SK-N-DZ (cell line): ENCODE data around the gene MUC2. TPM values are rescaled to one million over a fixed set of nuclear protein-coding genes. Genes with fewer than 3 reads are reported as not detected.

Experiments used
- DNase-seq: peaks from one replicate; pipeline ENCODE4 v3.0.0-alpha.2; 2015; ENCODE audit warnings: low spot score
- polyA plus RNA-seq, 2 experiments: library from polyadenylated mRNA; depleted of rRNA; stranded (reverse); fragments of >200 nt; gene quantifications; 2 replicates each; pipeline ENCODE4 v1.2.3, GENCODE V29; 2014

The MUC2 gene
- not detected in 2 replicates for polyA plus RNA-seq (2014; cell fraction: cytosol; rRNA removed)
- not detected in 2 replicates for polyA plus RNA-seq (2014; cell fraction: nucleus; rRNA removed)

GRCh38 chr11:1074244-1075221, at the start of gene MUC2:
TSS of gene MUC2 (plus strand) at chr11:1074874.
- no peak for DNase-seq

DNA sequence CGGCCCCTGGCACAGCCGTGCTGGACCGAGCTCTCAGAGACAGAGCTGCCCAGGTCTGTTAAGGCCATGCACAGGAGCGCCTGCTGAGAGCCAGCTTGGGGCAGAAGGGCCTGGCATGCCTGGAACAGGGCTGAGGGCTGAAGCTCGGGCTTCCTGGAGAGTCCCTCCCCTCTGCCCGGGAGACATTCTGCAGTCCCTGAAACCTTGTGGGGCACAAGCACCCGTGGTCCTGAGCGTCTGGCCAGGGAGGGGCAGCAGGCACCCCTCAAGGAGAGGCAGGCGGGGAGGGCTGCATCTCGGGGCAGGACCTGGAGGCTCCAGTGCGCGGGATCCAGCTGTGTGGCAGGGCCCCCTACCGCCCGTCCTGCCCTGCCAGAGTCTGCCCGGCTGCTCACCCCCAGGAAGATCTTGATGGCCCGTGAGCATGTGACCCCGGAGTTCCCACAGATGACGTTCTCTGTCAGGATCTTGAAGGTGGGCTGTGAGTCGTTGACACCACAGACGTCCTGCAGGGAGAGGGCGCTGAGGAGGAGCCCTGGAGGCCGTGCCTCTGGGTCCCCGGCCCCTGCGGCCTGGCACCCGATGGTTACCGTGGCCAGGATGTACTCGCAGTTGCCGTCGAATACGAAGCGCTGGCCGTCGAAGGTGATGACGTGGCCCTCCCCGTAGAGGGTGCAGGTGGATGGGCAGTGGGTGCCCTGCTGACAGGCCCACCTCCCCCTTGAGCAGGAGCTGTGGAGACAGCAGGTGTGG, 49.1 kb upstream of the MUC2 start:
- no peak for DNase-seq

- no peak for DNase-seq
These were observed 48.6 kb upstream of the MUC2 start for GRCh38 chr11:1026163-1026450.

- no peak for DNase-seq
These were observed 47.8 kb upstream of the MUC2 start for GRCh38 chr11:1026641-1027482.

DNA sequence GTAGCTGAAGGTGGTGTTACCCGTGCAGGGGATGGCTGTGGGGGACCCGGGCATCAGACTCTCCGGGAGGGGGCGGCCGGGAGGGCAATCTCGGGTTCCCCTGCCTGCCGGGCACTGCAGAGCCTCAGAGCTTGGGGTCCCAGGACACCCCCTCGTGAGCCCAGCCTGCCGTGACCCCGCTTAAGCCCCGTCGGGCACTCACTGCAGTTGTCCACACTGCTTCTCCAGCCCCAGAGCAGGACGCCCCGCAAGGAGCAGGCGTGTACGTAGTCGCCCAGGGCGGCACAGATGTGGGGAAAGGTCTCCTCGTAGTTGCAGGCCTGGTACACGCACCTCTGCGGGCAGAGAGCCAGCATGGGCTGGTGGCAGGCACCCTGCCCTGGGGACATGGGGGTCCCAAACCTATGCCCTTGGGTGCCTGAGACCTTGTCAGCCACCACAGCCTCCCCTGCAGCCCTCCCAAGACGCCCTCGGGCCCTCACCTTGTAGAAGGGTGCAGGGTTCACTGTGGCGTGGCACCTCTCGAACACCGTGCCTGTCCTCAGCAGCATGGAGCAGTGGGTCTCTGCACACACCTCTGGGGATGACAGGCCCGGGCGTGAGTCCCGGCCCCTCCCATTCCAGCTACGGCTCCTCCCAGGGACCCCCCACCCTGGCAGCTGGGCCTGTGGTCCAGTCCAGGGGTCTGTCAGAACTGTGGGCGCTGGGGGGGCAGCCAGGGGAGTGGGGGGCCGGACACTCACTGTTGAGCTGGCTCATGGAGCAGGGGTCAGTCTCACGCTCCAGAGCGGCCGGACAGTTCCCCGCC, 47.0 kb upstream of the MUC2 start:
- no peak for DNase-seq

DNA sequence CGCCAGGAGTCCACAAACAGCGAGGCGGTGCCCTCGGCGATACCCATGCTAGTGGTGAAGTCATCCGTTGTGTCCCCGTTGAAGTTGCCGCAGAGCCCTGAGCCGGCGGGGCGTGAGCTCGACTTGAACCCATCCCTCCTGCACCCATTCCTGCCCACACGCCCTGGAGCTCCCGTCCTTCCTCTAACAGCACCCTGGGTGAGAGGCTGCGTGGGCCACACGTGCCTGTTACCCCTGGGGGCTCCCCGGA, 46.5 kb upstream of the MUC2 start:
- DNase-seq: no peak

- DNase-seq: no peak
These were observed 46.1 kb upstream of the MUC2 start for GRCh38 chr11:1028616-1029015.

DNA sequence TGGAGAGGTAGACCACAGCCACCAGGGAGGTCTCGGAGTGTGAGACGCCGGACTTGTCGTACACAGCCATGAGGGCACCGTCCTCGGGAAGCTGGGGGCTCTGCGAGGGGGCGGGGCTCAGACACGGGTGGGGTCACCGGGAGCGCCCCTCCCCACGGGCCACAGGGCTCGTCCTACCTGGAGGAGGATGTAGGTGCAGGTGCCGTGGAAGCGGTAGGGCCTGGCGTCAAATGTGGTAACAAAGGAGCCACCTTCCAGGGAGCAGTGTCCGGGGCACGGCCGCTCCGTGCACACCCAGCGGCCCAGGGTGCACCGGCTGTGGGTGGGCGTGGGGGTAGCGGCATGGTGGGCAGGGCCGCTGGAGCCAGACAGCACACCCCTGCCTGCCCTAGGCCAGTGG, 45.6 kb upstream of the MUC2 start:
- DNase-seq: no peak

- DNase-seq: no peak
These were observed 45.0 kb upstream of the MUC2 start for GRCh38 chr11:1029654-1030053.

- DNase-seq: no peak
These were observed 44.6 kb upstream of the MUC2 start for GRCh38 chr11:1030086-1030485.

GRCh38 chr11:1030556-1030955, 44.1 kb upstream of the MUC2 start:
- DNase-seq: no peak

DNA sequence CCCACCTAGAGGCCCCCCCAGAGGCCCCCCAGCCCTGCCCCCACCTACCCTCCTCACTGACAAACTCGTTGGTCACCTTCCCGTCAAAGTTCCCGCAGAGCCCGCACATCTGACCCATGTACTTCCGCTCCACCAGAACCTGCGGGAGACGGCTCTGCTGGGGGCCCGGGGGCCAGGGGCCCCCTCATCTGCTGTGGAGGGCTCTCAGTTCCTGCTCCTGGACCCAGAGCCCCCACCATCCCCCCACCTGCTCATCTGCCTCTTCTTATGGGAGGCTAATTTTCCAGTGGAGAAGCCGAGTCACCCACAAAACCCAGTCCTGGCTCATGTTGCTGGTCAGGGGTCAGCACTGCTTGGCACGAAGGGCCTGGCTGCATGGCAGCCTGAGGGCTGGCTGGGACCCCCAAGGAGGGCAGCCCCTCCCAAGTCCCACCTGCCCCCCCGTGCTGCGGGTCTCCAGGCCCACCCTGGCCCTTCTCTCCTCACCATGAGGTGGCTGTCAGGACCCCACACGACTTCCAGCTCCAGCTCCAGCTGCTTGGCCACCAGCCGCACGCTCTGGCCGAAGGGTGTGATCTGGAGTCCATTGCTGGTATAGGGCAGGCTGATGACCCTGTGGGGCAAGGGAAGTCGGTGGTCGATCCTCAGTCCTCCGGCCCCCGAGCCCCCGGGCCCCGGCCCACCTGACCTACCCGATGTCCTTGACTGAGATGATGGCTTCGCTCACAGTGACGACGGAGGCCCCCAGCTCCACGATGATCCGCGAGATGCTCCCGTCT, 43.4 kb upstream of the MUC2 start:
- DNase-seq: no peak

GRCh38 chr11:1032310-1032891, 42.3 kb upstream of the MUC2 start:
- no peak for DNase-seq

- no peak for DNase-seq
These were observed 41.5 kb upstream of the MUC2 start for GRCh38 chr11:1033016-1033798.

- no peak for DNase-seq
These were observed 40.7 kb upstream of the MUC2 start for GRCh38 chr11:1034001-1034400.

DNA sequence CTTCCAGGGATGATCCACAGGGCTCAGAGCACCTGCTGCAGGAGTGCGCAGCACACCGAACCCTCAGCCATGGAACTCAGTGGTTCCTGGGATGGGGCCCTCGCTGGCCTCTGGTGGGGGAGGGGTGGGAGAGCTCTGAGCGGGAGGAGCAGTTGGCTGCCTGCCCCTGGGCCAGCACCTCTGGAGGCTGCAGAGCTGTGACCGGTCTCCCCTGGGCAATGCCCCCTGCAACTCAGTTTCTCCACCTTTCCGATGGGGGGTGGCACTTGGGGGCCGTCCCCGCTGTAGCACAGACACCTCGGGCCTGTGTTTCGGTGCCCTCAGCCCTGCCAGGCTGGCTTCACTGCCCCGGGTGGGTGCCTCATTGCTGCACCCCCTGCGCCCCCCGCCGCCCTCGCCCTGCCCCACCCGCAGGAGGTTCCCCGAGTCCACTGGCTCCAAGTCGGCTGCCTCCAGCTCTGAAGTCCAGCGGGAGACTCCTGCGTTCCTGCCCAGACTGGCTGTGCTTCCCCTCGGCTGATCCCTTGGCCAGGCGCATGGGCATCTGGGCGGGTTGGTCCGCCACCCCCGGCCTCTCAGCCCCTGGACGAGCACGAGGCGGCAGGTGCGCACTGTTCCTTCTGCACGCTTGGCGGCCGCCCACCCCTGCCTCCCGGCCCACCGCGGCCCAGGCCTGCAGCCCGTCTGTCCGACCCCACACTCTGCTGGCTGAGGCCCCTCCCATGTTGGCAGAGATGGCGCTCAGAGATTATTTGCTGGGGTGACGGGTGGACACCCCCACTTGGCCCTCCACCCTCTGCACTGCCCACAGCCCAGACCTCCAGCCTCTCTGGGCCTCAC, 40.0 kb upstream of the MUC2 start:
- DNase-seq: no peak

DNA sequence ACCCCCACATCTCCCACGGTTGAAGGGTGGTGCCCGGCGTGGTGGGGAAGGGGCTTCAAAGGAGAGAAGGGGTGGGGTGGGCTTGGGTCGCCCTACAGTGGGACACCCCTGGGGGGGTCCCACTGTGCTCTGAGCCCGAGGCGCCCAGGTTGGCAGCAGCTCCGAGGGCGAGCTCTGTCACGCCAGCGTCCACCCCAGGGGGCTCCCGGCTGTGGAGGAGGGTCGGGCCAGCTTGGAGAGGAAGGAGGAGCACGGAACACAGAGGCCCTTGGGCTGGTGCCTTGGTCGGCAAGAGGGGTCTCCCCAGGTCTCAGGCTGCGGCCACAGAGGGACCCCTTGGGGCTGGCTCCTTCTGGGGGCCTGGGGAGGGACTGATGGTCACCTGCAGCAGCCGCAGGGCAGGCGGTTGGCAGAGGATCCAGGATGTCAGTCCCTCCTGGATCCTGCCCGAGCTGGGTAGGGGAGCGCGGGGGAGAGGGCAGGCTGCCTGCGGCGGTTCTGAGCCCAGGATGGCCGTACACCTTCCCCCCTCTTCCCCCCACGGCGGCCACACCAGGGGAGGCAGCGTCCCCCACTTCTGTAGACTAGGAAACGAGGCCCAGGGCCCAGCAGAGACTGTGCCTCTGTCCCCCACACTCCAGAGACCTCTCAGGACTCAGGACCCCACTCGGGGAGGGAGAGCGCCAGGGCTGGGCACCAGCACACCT, 38.9 kb upstream of the MUC2 start:
- DNase-seq: no peak
